Measurements from ENCODE around the gene TPH2.

The TPH2 gene

DNA sequence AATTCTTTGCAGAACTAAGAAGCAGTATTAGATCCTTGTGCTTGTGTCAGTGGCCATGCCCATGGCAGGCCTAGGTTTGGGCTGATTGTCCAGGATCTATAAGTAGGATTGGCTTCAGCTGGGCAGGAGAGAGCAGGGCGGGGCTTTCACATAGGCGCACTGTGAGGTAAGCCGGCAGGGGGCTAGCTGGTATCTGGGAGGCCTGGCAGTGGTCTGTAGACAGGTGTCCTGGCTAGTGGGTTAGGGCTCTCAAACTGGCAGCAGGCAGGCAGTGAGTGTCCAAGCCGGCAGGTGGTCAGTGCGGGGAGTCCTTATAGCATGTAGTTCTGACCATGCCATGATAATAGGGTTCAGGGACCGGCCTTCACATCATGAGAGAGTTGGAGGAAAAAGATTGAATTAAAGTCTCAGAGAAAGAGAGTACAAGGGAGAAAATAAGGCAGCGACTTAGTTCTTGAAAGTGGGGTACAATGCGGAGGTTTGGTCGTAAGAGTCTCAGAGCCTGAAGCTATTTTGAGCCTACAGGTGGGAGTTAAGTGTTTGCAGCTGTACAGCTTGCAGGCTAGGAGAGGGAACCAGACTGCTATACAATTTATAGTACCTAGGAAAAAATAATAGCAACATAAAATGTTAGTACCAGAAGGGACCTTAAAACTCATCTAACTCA is 137.4 kb downstream of the TPH2 start:
- H3K4me3 ChIP-seq (ENCODE audit: low read depth, low read length): no peak overlapping the region
- TF ChIP-seq, protein P1, sequence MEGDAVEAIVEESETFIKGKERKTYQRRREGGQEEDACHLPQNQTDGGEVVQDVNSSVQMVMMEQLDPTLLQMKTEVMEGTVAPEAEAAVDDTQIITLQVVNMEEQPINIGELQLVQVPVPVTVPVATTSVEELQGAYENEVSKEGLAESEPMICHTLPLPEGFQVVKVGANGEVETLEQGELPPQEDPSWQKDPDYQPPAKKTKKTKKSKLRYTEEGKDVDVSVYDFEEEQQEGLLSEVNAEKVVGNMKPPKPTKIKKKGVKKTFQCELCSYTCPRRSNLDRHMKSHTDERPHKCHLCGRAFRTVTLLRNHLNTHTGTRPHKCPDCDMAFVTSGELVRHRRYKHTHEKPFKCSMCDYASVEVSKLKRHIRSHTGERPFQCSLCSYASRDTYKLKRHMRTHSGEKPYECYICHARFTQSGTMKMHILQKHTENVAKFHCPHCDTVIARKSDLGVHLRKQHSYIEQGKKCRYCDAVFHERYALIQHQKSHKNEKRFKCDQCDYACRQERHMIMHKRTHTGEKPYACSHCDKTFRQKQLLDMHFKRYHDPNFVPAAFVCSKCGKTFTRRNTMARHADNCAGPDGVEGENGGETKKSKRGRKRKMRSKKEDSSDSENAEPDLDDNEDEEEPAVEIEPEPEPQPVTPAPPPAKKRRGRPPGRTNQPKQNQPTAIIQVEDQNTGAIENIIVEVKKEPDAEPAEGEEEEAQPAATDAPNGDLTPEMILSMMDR (IDR thresholded peaks at IDR 0.05; ENCODE audit: control insufficient read depth, extremely low read depth, insufficient read depth): no peak
- no peak for DNase-seq (ENCODE audit: low read depth)

DNA sequence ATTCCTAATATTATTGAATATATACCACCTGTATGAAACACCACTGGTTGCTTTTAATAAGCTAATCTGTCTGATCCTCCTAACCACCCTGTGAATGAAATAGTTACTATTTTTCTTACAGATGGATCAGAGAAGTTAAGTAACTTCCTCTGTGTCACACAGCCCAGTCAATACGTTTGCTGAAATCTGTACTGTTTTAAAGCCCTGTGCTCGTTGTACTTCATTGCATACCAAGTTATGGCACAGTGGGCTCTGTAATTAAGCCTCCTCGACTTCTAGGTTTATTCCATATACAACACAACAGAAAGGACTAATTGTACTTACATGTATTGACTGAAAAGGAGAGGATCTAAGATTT is 137.9 kb downstream of the TPH2 start:
- no peak overlapping the region for H3K4me3 ChIP-seq (ENCODE audit: low read depth, low read length)
- DNase-seq (ENCODE audit: low read depth): no peak
- TF ChIP-seq, protein P1 (IDR thresholded peaks at IDR 0.05; ENCODE audit: control insufficient read depth, extremely low read depth, insufficient read depth): no peak

DNA sequence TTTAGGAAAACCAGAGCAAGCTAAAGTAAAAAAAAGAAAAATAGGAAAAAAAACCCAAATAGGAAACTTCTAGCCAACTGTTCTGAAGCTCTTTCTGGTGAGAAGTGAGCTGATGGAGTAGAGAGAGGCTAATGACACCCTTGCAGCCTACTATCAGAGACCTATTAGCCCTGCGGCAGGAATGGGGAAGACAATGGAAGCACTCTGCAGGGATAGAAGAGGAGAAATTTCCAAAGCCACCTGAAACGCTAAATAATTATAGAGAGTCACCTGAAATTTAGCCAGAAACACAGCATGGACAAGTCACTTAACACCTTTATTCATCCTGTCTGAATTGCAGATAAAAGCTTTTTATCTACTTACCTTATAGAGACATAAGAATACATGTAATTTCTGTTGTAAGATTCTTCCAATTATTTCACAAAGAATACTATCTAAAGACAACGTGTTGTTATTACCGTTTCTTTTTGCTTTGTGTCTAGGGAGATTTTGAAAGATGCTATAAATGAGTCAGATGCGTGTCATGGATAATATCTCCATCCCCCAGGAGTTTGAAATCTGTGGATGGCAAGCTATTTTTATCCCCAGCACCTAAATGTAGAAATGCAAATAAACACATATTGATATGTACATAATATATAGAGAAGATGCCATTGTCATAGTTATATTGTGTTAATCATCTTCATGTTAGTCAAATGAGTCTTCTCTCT is 138.6 kb downstream of the TPH2 start:
- DNase-seq (ENCODE audit: low read depth): no peak
- TF ChIP-seq, protein P1 (IDR thresholded peaks at IDR 0.05; ENCODE audit: control insufficient read depth, extremely low read depth, insufficient read depth): no peak
- H3K4me3 ChIP-seq (ENCODE audit: low read depth, low read length): no peak overlapping the region

DNA sequence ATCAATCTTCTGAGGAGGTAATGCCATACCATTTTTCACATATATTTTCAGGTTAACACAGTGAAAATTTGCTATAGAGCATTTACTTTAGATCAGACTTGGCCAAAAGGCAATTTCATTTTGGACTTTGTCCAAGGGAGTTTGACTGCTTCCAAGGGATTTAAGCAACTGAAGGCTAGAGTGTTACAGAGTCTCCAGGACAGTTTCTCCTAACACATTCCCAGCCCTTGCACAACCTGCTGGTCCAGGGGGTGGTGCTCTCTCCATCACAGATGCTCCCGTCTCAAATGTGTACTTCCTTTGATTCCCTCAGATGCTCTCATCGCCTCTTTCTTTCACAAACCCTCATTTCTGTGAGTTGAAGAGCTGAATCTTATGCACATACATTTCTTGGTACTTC is 143.1 kb downstream of the TPH2 start:
- TF ChIP-seq, protein P1 (IDR thresholded peaks at IDR 0.05; ENCODE audit: control insufficient read depth, extremely low read depth, insufficient read depth): no peak
- H3K4me3 ChIP-seq (ENCODE audit: low read depth, low read length): no peak overlapping the region
- DNase-seq (ENCODE audit: low read depth): no peak
